MM.1S (cell line): ENCODE measurements around the gene NALCN.

Source experiments
- DNase-seq: peaks from one replicate; pipeline ENCODE4 v3.0.0-alpha.2; 2015
- H2AFZ ChIP-seq: fragments of 300-600 bp; sonication (generic); 2 replicates; pipeline ENCODE4 v1.6.0; 2016; ENCODE audit warnings: antibody characterized with exemption, low read length
- H3F3A ChIP-seq: fragments of 300-600 bp; sonication (generic); 2 replicates; pipeline ENCODE4 v1.6.1; 2016; ENCODE audit warnings: mild to moderate bottlenecking, antibody characterized with exemption, low read length, moderate library complexity, mixed read lengths; ENCODE audit not compliant: insufficient read depth
- H3K27ac ChIP-seq: fragments of 300-600 bp; sonication (generic); 2 replicates; pipeline ENCODE4 v1.5.1; 2016; ENCODE audit warnings: mild to moderate bottlenecking, low read length
- H3K27me3 ChIP-seq: fragments of 300-600 bp; sonication (generic); replicated peaks from 2 replicates; pipeline ENCODE4 v1.6.0; 2016; ENCODE audit warnings: low read length; ENCODE audit not compliant: insufficient read depth
- H3K36me3 ChIP-seq: fragments of 300-600 bp; sonication (generic); replicated peaks from 2 replicates; pipeline ENCODE4 v1.6.1; 2016; ENCODE audit warnings: mild to moderate bottlenecking, low read length, mixed read lengths; ENCODE audit not compliant: insufficient read depth
- H3K4me1 ChIP-seq: fragments of 300-600 bp; sonication (generic); 2 replicates; pipeline ENCODE4 v1.6.1; 2016; ENCODE audit warnings: low read length, mixed read lengths
- H3K4me2 ChIP-seq: fragments of 300-600 bp; sonication (generic); 2 replicates; pipeline ENCODE4 v1.6.0; 2016; ENCODE audit warnings: low read depth, low read length
- H3K4me3 ChIP-seq: fragments of 300-600 bp; sonication (generic); 2 replicates; pipeline ENCODE4 v1.5.1; 2016; ENCODE audit warnings: low read length, mixed read lengths
- H3K79me2 ChIP-seq: fragments of 300-600 bp; sonication (generic); 2 replicates; pipeline ENCODE4 v1.6.1; 2016; ENCODE audit warnings: mixed run types, low read length, mixed read lengths
- H3K9ac ChIP-seq: fragments of 300-600 bp; sonication (generic); 2 replicates; pipeline ENCODE4 v1.6.1; 2016; ENCODE audit warnings: low read length, mixed read lengths
- H3K9me2 ChIP-seq: fragments of 300-600 bp; sonication (generic); replicated peaks from 2 replicates; pipeline ENCODE4 v1.6.1; 2016; ENCODE audit warnings: mild to moderate bottlenecking, low read length, mixed read lengths; ENCODE audit not compliant: insufficient read depth
- H3K9me3 ChIP-seq: fragments of 300-600 bp; sonication (generic); replicated peaks from 2 replicates; pipeline ENCODE4 v1.6.1; 2016; ENCODE audit warnings: mild to moderate bottlenecking, low read length, mixed read lengths; ENCODE audit not compliant: insufficient read depth
- H4K20me1 ChIP-seq: fragments of 300-600 bp; sonication (generic); 2 replicates; pipeline ENCODE4 v1.6.1; 2016; ENCODE audit warnings: mild to moderate bottlenecking, low read length, moderate library complexity, mixed read lengths; ENCODE audit not compliant: insufficient read depth
- EZH2 ChIP-seq: fragments of 300-600 bp; sonication (generic); optimal IDR thresholded peaks from 2 replicates; pipeline ENCODE3; 2017; ENCODE audit warnings: low read depth, mild to moderate bottlenecking, antibody characterized with exemption, low read length, mixed read lengths
- EZH2phosphoT487 ChIP-seq: fragments of 300-600 bp; sonication (generic); IDR thresholded peaks from 2 replicates; pipeline ENCODE4 v1.6.1; 2018; ENCODE audit warnings: antibody characterized with exemption, low read length
- TF ChIP-seq, protein P1 (sequence below): fragments of 300-600 bp; sonication (generic); IDR thresholded peaks from 2 replicates; pipeline ENCODE4 v1.5.1; 2016; ENCODE audit warnings: antibody characterized with exemption, low read length, mixed read lengths

NALCN gene

GRCh38 chr13:101452519-101453485, 36.5 kb upstream of the NALCN start, which contains the start of gene ITGBL1:
Gene ITGBL1, plus strand, starts transcription at chr13:101452675. Its CDS starts 159 bp downstream, at chr13:101452834.
- peak within 1 kb of the TSS; percentile 80 for H3K4me3 ChIP-seq
- TF ChIP-seq EZH2phosphoT487 (no peak), EZH2 (no peak)
- TF ChIP-seq, protein P1, sequence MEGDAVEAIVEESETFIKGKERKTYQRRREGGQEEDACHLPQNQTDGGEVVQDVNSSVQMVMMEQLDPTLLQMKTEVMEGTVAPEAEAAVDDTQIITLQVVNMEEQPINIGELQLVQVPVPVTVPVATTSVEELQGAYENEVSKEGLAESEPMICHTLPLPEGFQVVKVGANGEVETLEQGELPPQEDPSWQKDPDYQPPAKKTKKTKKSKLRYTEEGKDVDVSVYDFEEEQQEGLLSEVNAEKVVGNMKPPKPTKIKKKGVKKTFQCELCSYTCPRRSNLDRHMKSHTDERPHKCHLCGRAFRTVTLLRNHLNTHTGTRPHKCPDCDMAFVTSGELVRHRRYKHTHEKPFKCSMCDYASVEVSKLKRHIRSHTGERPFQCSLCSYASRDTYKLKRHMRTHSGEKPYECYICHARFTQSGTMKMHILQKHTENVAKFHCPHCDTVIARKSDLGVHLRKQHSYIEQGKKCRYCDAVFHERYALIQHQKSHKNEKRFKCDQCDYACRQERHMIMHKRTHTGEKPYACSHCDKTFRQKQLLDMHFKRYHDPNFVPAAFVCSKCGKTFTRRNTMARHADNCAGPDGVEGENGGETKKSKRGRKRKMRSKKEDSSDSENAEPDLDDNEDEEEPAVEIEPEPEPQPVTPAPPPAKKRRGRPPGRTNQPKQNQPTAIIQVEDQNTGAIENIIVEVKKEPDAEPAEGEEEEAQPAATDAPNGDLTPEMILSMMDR, result no peak
- no peaks in the 10 kb centered on the region for H3K9me2 ChIP-seq
- peak within 1 kb of the TSS; percentile 55; the same call in 1 of the 2 replicates for H3K9ac ChIP-seq
- peaks cover 3% of the 10 kb centered on the region; the same call in 1 of the 2 replicates for H3F3A ChIP-seq
- no peaks in the 10 kb centered on the region for H3K4me1 ChIP-seq
- no peaks in the 10 kb centered on the region for H3K79me2 ChIP-seq
- no peaks in the 10 kb centered on the region for H4K20me1 ChIP-seq
- peak within 1 kb of the TSS; percentile 43; the same call in 1 of the 2 replicates for H3K27ac ChIP-seq
- H3K4me2 ChIP-seq, result peak within 1 kb of the TSS; percentile 83; the same call in 1 of the 2 replicates
- DNase-seq, result peak; percentile 50
- H2AFZ ChIP-seq, result peak within 1 kb of the TSS; percentile 88
- H3K36me3 ChIP-seq, result no peaks in the 10 kb centered on the region
- no peaks in the 10 kb centered on the region for H3K9me3 ChIP-seq
- no peaks in the 10 kb centered on the region for H3K27me3 ChIP-seq

DNA sequence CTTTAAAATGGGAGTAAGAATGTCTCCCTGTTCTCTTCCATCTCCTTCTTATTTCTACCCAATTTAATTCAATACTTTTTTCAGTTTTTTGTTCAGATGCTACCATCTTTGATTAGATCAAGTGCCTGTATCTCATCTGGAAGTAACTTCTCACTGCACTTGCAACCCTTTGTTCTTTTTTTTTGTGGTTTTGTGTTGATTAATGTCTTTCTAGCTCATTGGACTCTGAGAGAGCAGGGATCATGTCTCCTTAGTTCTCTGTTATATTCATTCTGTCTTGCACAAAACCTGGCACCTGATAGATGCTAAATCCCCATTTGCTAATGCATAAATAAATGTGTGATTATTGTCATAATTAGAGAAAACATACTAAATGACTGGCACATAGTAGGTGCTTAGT, 35.3 kb upstream of the NALCN start:
- Histone ChIP-seq H3K27ac (no peak overlapping the region), H3K79me2 (no peaks in the 10 kb centered on the region), H3K9me3 (no peaks in the 10 kb centered on the region), H3K4me1 (no peaks in the 10 kb centered on the region), H3F3A (peaks cover 3% of the 10 kb centered on the region; the same call in 1 of the 2 replicates), H3K9me2 (no peaks in the 10 kb centered on the region), H3K4me2 (no peak overlapping the region), H4K20me1 (no peaks in the 10 kb centered on the region), H3K9ac (no peak overlapping the region), H3K4me3 (no peak overlapping the region), H2AFZ (no peak overlapping the region), H3K36me3 (no peaks in the 10 kb centered on the region), H3K27me3 (no peaks in the 10 kb centered on the region)
- no peak for TF ChIP-seq EZH2
- no peak for TF ChIP-seq EZH2phosphoT487
- TF ChIP-seq, protein P1, result no peak
- no peak for DNase-seq

GRCh38 chr13:101450749-101451130, 34.4 kb upstream of the NALCN start:
- no peaks in the 10 kb centered on the region for H3K36me3 ChIP-seq
- TF ChIP-seq, protein P1, result no peak
- no peak for TF ChIP-seq EZH2
- no peak for TF ChIP-seq EZH2phosphoT487
- no peak overlapping the region for H3K27ac ChIP-seq
- H4K20me1 ChIP-seq, result no peaks in the 10 kb centered on the region
- no peak overlapping the region for H3K4me3 ChIP-seq
- no peaks in the 10 kb centered on the region for H3K27me3 ChIP-seq
- H3K9me2 ChIP-seq, result no peaks in the 10 kb centered on the region
- DNase-seq, result no peak
- no peaks in the 10 kb centered on the region for H3K9me3 ChIP-seq
- H3K9ac ChIP-seq, result no peak overlapping the region
- H3F3A ChIP-seq, result peaks cover 3% of the 10 kb centered on the region; the same call in 1 of the 2 replicates
- no peaks in the 10 kb centered on the region for H3K4me1 ChIP-seq
- H2AFZ ChIP-seq, result no peak overlapping the region
- H3K4me2 ChIP-seq, result no peak overlapping the region
- H3K79me2 ChIP-seq, result no peaks in the 10 kb centered on the region
